Keratinocyte (primary cell): ENCODE results near the gene ANXA3.

ENCODE experiments used
- EZH2 ChIP-seq: IDR thresholded peaks from one replicate; pipeline ENCODE4 v1.6.1; 2012; ENCODE audit warnings: inconsistent platforms, mild to moderate bottlenecking, low read length, moderate library complexity
- TF ChIP-seq, protein P1 (sequence below), 3 experiments: IDR thresholded peaks in 1 of 3; conservative IDR thresholded peaks in 1 of 3; optimal IDR thresholded peaks in 1 of 3; 2 replicates in 2 of 3; 3 replicates in 1 of 3; pipeline versions ENCODE3 to v1.5.1; 2011; ENCODE audit warnings: low read length in 3 of 3, mild to moderate bottlenecking in 3 of 3, moderate library complexity in 2 of 3, control low read depth in 1 of 3, inconsistent platforms in 1 of 3; ENCODE audit not compliant: insufficient read depth in 2 of 3; ENCODE audit errors: extremely low read depth in 1 of 3

DNA sequence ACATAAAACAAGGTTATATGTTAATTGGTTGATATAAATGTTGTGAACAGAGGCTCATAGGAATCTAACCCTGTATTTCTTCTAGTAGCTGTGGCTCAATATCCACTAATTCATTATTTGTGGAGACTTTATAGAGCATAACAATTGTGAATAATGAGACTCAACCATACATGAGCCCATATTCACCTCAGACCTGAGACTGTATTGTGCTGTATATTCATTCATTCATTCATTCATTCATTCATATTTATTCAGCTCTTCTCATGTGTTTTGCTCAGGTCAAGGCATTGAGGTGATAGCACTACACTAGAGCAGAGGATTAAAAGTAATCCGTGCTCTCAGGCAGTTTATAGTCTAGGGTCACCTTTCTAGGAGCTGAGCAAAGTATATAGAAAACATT, 24.5 kb upstream of the ANXA3 start:
- TF ChIP-seq, protein P1, sequence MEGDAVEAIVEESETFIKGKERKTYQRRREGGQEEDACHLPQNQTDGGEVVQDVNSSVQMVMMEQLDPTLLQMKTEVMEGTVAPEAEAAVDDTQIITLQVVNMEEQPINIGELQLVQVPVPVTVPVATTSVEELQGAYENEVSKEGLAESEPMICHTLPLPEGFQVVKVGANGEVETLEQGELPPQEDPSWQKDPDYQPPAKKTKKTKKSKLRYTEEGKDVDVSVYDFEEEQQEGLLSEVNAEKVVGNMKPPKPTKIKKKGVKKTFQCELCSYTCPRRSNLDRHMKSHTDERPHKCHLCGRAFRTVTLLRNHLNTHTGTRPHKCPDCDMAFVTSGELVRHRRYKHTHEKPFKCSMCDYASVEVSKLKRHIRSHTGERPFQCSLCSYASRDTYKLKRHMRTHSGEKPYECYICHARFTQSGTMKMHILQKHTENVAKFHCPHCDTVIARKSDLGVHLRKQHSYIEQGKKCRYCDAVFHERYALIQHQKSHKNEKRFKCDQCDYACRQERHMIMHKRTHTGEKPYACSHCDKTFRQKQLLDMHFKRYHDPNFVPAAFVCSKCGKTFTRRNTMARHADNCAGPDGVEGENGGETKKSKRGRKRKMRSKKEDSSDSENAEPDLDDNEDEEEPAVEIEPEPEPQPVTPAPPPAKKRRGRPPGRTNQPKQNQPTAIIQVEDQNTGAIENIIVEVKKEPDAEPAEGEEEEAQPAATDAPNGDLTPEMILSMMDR (optimal IDR thresholded peaks at IDR 0.05 in 1 of 3, IDR thresholded peaks at IDR 0.05 in 1 of 3, conservative IDR thresholded peaks at IDR 0.05 in 1 of 3; ENCODE audit: extremely low read depth in 1 of 3, insufficient read depth in 2 of 3, low read length in 3 of 3), result no peak
- no peak for TF ChIP-seq EZH2
